Smooth muscle cell of the umbilical artery (primary cell): ENCODE results near the gene CD6. TPM values are rescaled to one million over a fixed set of nuclear protein-coding genes. Genes with fewer than 3 reads are reported as not detected.

Experiments used
- total RNA-seq: library from RNA; depleted of rRNA; stranded (reverse); fragments of >200 nt; gene quantifications from 2 replicates; pipeline ENCODE4 v1.2.3, GENCODE V29; 2014

The CD6 gene, protein sequence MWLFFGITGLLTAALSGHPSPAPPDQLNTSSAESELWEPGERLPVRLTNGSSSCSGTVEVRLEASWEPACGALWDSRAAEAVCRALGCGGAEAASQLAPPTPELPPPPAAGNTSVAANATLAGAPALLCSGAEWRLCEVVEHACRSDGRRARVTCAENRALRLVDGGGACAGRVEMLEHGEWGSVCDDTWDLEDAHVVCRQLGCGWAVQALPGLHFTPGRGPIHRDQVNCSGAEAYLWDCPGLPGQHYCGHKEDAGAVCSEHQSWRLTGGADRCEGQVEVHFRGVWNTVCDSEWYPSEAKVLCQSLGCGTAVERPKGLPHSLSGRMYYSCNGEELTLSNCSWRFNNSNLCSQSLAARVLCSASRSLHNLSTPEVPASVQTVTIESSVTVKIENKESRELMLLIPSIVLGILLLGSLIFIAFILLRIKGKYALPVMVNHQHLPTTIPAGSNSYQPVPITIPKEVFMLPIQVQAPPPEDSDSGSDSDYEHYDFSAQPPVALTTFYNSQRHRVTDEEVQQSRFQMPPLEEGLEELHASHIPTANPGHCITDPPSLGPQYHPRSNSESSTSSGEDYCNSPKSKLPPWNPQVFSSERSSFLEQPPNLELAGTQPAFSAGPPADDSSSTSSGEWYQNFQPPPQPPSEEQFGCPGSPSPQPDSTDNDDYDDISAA
- total RNA-seq, result not detected in 2 replicates

DNA sequence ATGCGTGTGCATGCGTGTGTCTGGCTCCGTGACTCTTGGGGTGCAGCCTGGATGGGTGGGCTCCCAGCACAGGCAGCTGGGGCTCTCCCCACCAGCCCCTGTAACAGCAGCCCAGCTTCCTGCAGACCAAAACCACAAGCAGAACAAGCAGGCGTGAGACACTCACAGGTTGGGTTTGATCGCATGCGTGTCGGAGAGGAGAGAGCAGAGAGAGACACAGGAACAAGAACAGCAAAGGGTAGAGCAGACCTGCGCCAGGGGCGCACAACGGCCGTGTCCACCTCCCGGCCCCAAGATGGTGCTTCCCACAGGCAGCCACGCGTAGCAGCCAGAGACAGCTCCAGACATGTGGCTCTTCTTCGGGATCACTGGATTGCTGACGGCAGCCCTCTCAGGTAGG is at the start of gene CD6:
CD6 (plus strand) TSS at position 161 of the 400 bp plus-strand sequence; CDS start at position 347, 186 bp downstream.

DNA sequence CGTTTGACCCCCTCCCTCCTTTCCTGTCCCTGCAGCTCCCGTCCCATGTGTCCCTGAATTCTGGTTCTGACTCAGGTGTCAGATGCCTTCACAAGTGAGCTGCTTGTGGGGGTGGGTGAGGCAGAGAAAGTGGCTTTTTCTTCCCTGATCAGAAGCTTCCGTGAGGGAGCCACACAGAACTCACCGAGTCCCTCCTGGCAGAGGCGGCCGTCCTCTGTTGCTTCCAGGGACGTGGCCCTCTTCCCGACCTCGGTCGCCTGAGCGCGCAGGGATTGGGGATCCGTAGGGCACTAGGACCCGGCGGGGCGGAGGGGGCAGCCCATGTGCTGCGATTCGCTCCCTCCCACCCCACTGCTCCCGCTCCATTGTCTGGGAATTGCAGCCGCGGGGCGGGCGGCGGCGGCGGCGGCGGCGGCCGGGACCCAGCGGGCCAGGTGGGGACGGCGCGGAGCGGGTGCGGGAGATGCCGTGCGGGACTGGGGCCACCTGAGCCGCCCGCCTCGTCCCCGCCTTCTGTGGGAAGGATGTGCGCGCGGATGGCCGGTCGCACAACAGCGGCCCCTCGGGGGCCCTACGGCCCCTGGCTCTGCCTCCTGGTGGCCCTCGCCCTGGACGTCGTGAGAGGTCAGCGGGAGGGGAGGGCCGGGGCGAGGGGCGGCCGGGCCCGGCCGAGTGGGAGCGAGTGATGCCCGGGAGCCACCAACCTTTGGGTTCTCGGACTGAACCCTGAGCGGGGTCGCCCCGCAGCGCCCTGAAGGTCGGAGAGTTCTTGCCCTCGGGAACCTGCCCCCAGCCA is 47.2 kb upstream of the CD6 start, which contains the start of gene TMEM132A:
TMEM132A (plus strand) TSS at position 351 of the 796 bp plus-strand sequence; CDS start at position 525, 174 bp downstream.

DNA sequence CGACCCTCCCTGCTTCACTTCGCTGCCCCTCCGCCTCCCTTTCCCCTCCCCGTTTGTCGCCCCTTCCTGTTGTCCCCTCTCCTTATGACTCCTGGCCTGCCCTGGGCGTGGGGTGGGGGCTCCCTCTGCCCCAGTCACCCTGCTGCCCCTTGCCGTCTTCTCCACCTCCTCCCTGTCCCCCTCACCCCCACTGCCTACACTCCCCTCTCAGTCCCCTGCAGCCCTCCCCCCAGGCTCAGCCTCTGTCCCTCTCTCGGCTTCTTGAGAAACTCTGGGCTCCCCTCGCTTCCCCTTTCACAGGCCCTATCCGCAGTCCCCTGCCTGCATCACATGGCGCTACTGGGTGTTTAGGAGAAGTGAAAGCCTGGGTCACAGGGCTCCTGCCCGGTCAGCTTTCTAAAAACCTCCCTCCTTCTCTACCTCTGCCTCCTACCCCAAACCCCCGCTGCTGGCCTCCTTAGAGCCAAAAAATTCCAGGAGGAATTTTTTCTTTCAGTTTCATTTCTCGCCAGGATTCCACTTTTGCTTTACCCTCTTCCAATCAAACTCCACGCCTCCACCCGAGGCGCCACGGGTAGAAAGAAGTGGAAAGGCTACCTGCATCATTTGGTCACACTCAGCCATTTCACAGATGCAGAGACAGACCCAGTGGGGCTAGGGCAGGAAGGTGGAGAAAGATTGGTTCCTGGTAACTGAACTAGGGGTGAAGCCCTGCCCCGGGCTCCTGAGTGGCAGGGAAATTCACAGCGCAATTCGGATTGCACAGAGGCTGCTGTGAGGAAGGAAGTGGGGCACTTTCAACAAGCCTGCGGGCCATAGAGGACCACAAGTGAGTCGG is 19.4 kb upstream of the CD6 start, which contains the start of gene SLC15A3:
SLC15A3 (minus strand) TSS at position 273 of the 838 bp plus-strand sequence. CDS start 625 bp downstream, outside the sequence.

Other genes with a start within 250 kb of the CD6 start
- gene MS4A18, start 247.0 kb upstream of the CD6 start, total RNA-seq, result not detected in 2 replicates
- not detected in 2 replicates for gene MS4A15, start 214.8 kb upstream of the CD6 start, total RNA-seq
- gene MS4A10, start 186.3 kb upstream of the CD6 start, total RNA-seq, result not detected in 2 replicates
- gene CCDC86, start 129.6 kb upstream of the CD6 start, total RNA-seq, result 6.5 and 19.4 TPM in 2 replicates
- gene PTGDR2, start 115.7 kb upstream of the CD6 start, total RNA-seq, result under 0.01 and 0.05 TPM in 2 replicates
- gene ZP1, start 104.1 kb upstream of the CD6 start, total RNA-seq, result 0.60 and 6.8 TPM in 2 replicates
- gene PRPF19, start 65.1 kb upstream of the CD6 start, total RNA-seq, result 27.3 and 50.1 TPM in 2 replicates
- gene TMEM109, start 57.5 kb upstream of the CD6 start, total RNA-seq, result 16.9 and 18.6 TPM in 2 replicates
- 163 and 208 TPM in 2 replicates for gene TMEM132A, start 47.2 kb upstream of the CD6 start, total RNA-seq
- 4.0 and 5.6 TPM in 2 replicates for gene SLC15A3, start 19.5 kb upstream of the CD6 start, total RNA-seq
- gene CD5, start 130.8 kb downstream of the CD6 start, total RNA-seq, result not detected in 2 replicates
- 10.4 and 15.4 TPM in 2 replicates for gene VPS37C, start 189.7 kb downstream of the CD6 start, total RNA-seq
- gene PGA3, start 231.8 kb downstream of the CD6 start, total RNA-seq, result not detected in 2 replicates